Femur (tissue), 1 donor: ENCODE measurements around the gene PRKAA1.
"Not testable (repeated sequence)": the region's sequence is repeated elsewhere in the genome, so short reads cannot be mapped to it uniquely, and the experiment has no call there.

Source experiments
- DNase-seq: peaks from one replicate; pipeline ENCODE4 v3.0.0-alpha.2; 2017

PRKAA1 gene

DNA sequence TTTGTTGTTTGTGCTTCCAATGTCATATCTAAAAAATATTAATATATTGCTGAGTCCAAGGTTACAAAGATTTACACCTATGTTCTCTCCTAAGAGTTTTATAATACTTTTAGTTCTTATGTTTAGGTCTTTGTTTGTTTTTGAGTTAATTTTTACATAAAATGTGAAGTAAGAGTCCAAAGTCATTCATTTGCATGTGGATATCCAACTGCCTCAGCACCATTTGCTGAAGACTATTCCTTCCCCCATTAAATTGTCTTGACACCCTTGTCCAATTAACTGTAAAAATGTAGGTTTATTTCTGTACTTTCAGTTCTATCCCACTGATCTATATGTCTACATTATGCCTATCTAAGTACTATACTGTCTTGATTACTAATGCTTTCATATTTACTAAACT is 78.1 kb downstream of the PRKAA1 start:
- DNase-seq = no peak

DNA sequence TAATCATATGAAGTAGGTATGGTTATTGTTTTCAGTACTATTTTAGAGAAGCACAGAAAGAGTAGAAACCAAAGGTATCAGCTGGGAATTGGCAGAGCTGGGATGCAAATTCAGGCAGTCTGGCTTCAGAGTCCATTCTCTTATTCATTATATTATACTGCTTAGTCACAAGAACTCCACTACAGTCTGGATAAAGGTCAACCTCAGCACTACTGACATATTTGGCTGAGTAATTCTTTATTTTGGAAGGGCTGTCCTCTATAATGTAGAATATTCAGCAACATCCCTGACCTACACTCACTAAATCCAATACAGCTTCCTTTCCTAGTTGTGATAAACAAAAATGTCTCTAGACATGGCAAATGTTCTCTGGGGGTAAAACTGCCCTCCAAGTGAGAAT is 80.9 kb downstream of the PRKAA1 start:
- no peak for DNase-seq

DNA sequence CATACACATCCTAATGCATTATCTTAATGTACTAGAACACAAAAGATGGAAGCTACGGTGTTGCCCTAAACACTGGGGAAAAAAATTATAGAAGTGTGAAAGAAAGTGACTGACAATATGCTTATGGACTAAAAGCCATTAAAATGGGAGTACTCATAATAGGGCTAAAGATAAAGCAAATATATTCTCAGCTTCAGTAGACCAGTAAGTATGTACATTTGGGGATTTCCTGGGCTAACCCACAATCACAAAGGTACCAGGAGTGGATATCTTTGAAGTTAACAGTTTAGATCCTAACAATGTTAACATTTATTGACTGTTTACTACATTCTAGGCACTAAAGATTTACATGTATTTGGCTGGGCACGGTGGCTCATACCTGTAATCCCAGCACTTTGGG is 81.6 kb downstream of the PRKAA1 start:
- no peak for DNase-seq

- no peak for DNase-seq
Observed at GRCh38 chr5:40716000-40716399, 82.2 kb downstream of the PRKAA1 start.

- DNase-seq = no peak
Observed at GRCh38 chr5:40714001-40714400, 84.2 kb downstream of the PRKAA1 start.

- DNase-seq = not testable (repeated sequence)
Observed at GRCh38 chr5:40710575-40710974, 87.6 kb downstream of the PRKAA1 start.
